Uterus (tissue), 4 donors: ENCODE data around the gene RSPH1. TPM values are rescaled to one million over a fixed set of nuclear protein-coding genes. Genes with fewer than 3 reads are reported as not detected.

Experiments
- DNase-seq, 2 donors: peaks; one replicate each; pipeline ENCODE4 v3.0.0-alpha.2; 2019 to 2020
- H3K27ac ChIP-seq, 2 donors: fragments of 200-600 bp; sonication (generic); 1 replicate in 1 of 2; 2 replicates in 1 of 2; pipeline ENCODE4 v1.5.1; 2016 to 2018
- H3K27me3 ChIP-seq, 2 donors: fragments of 200-600 bp; sonication (generic); one replicate each; pipeline ENCODE4 v1.5.1; 2018 to 2019; ENCODE audit warnings: control low read depth in 1 of 2
- H3K36me3 ChIP-seq, 2 donors: fragments of 200-600 bp; sonication (generic); one replicate each; pipeline ENCODE4 v1.5.1; 2019; ENCODE audit warnings: control low read depth in 1 of 2
- H3K4me1 ChIP-seq, 2 donors: fragments of 200-600 bp; sonication (generic); one replicate each; pipeline ENCODE4 v1.5.1; 2018 to 2019; ENCODE audit warnings: control low read depth in 1 of 2
- H3K4me3 ChIP-seq, 2 donors: fragments of 200-600 bp; sonication (generic); 1 replicate in 1 of 2; 2 replicates in 1 of 2; pipeline ENCODE4 v1.5.1; 2018 to 2019; ENCODE audit warnings: mild to moderate bottlenecking in 1 of 2
- H3K9me3 ChIP-seq, 2 donors: fragments of 200-600 bp; sonication (generic); one replicate each; pipeline ENCODE4 v1.5.1; 2019; ENCODE audit warnings: control low read depth in 1 of 2
- CTCF ChIP-seq, 4 experiments: fragments of 200-600 bp in 2 of 4; fragments of 450-650 bp in 2 of 4; sonication (generic) in 2 of 4; IDR thresholded peaks; one replicate each; pipeline ENCODE4 v1.5.1; 2016 to 2019; ENCODE audit warnings: antibody characterized with exemption in 4 of 4, mild to moderate bottlenecking in 2 of 4, moderate library complexity in 1 of 4
- POLR2A ChIP-seq, 2 donors: fragments of 450-650 bp; IDR thresholded peaks; one replicate each; pipeline ENCODE4 v1.6.1; 2016; ENCODE audit warnings: antibody characterized with exemption in 2 of 2, mild to moderate bottlenecking in 1 of 2, moderate library complexity in 1 of 2
- intact Hi-C: fragments of 100-400 bp; cut with DNase I; formaldehyde crosslinking; loops from one replicate; pipeline ENCODE4 v1.15.1; 2023; ENCODE audit warnings: low total_unique reads
- total RNA-seq, 4 donors: library from RNA; depleted of rRNA in 3 of 4; stranded (reverse); fragments of >200 nt in 3 of 4; gene quantifications; one replicate each; pipeline versions ENCODE4 v1.1.0 to v1.2.4, GENCODE V29; 2014 to 2023
- donor health status: DM: yes; HTN: yes; CAD: no.

Gene RSPH1
- total RNA-seq, 4 donors from 2014 or later = 1.7 to 3.4 TPM; not detected in 2

- Histone ChIP-seq H3K27ac (no peak overlapping the region), H3K4me1 (no peaks in the 10 kb centered on the region), H3K4me3 (no peak overlapping the region), H3K36me3 (no peaks in the 10 kb centered on the region), H3K9me3 (no peaks in the 10 kb centered on the region), H3K27me3 (no peaks in the 10 kb centered on the region)
- TF ChIP-seq POLR2A (IDR thresholded peaks at IDR 0.05) = no peak
- TF ChIP-seq CTCF (IDR thresholded peaks at IDR 0.05) = no peak
- no peak for DNase-seq
- intact Hi-C loops = no loop called here
Measured at GRCh38 chr21:42454786-42455185, 41.2 kb downstream of the RSPH1 start.

- intact Hi-C loops = no loop called here
Measured at GRCh38 chr21:42453986-42454570, 41.9 kb downstream of the RSPH1 start.

GRCh38 chr21:42453224-42453985, 42.6 kb downstream of the RSPH1 start:
- Histone ChIP-seq H3K9me3 (no peaks in the 10 kb centered on the region), H3K36me3 (no peaks in the 10 kb centered on the region), H3K4me3 (no peak overlapping the region), H3K27ac (no peak overlapping the region), H3K27me3 (no peaks in the 10 kb centered on the region), H3K4me1 (no peaks in the 10 kb centered on the region)
- no peak for TF ChIP-seq POLR2A (IDR thresholded peaks at IDR 0.05)
- no peak for TF ChIP-seq CTCF (IDR thresholded peaks at IDR 0.05)
- intact Hi-C loops = no loop called here
- DNase-seq = no peak

More at GRCh38 chr21:42453986-42454570, 41.9 kb downstream of the RSPH1 start:
- Histone ChIP-seq H3K4me3 (no peak overlapping the region), H3K4me1 (no peaks in the 10 kb centered on the region), H3K9me3 (no peaks in the 10 kb centered on the region), H3K27me3 (no peaks in the 10 kb centered on the region), H3K36me3 (no peaks in the 10 kb centered on the region), H3K27ac (no peak overlapping the region)
- TF ChIP-seq POLR2A (IDR thresholded peaks at IDR 0.05) (no peak), CTCF (IDR thresholded peaks at IDR 0.05) (no peak)
- DNase-seq = no peak

GRCh38 chr21:42452401-42453223, 43.4 kb downstream of the RSPH1 start:
- intact Hi-C loops = no loop called here
- no peaks in the 10 kb centered on the region for H3K4me1 ChIP-seq
- no peaks in the 10 kb centered on the region for H3K36me3 ChIP-seq
- no peaks in the 10 kb centered on the region for H3K27me3 ChIP-seq
- H3K4me3 ChIP-seq = no peak overlapping the region
- TF ChIP-seq POLR2A (IDR thresholded peaks at IDR 0.05) (no peak), CTCF (IDR thresholded peaks at IDR 0.05) (no peak)
- no peaks in the 10 kb centered on the region for H3K9me3 ChIP-seq
- H3K27ac ChIP-seq = no peak overlapping the region
- DNase-seq = no peak

GRCh38 chr21:42451941-42452340, 44.1 kb downstream of the RSPH1 start:
- no peaks in the 10 kb centered on the region for H3K4me1 ChIP-seq
- H3K9me3 ChIP-seq = no peaks in the 10 kb centered on the region
- DNase-seq = no peak
- no peaks in the 10 kb centered on the region for H3K36me3 ChIP-seq
- H3K4me3 ChIP-seq = no peak overlapping the region
- TF ChIP-seq POLR2A (IDR thresholded peaks at IDR 0.05) = no peak
- TF ChIP-seq CTCF (IDR thresholded peaks at IDR 0.05) = no peak
- H3K27me3 ChIP-seq = no peaks in the 10 kb centered on the region
- no peak overlapping the region for H3K27ac ChIP-seq
- intact Hi-C loops = no loop called here
